GM12878 (cell line): Measurements from ENCODE around the gene LRRC57. TPM values are rescaled to one million over a fixed set of nuclear protein-coding genes. Genes with fewer than 3 reads are reported as not detected.

Experiments
- ATAC-seq: fragments of 200-7000 bp; cut with Tn5 transposase; 3 replicates; pipeline ENCODE4 v1.9.1; 2020; ENCODE audit warnings: mild to moderate bottlenecking, moderate library complexity
- BruUV-seq: library from RNA; stranded (reverse); fragments of 400-500 nt; replicated peaks from 2 replicates; lab custom pipeline; 2021; lab: Mats Ljungman, UMichigan
- CTCF ChIA-PET: fragments of 300-600 bp; sonication (Branson Sonifier 250); formaldehyde crosslinking; extraction: SDS; loops from one replicate; lab custom pipeline; 2021; ENCODE audit warnings: inconsistent platforms; lab: Yijun Ruan, JAX
- POLR2A ChIA-PET: fragments of 350-600 bp; formaldehyde crosslinking; extraction: SDS; loops from one replicate; lab custom pipeline; 2021; ENCODE audit warnings: inconsistent platforms; lab: Charles Lee
- RAD21 ChIA-PET: fragments of 300-600 bp; sonication (Branson Sonifier 250); formaldehyde crosslinking; loops from one replicate; lab custom pipeline; 2023; ENCODE audit warnings: antibody characterized with exemption; ENCODE audit not compliant: unreplicated experiment; lab: Charles Lee
- SMC1A ChIA-PET: fragments of 300-600 bp; sonication (Branson Sonifier 250); formaldehyde crosslinking; loops from one replicate; lab custom pipeline; 2023; ENCODE audit not compliant: unreplicated experiment, uncharacterized antibody; lab: Charles Lee
- DNase-seq: peaks from one replicate; pipeline ENCODE4 v3.0.0-alpha.2; 2011; ENCODE audit warnings: low read depth, low spot score
- FAIRE-seq: peaks from 3 replicates; lab custom pipeline; 2011; peaks lifted over from hg19 to GRCh38; lab: Jason Lieb, UNC
- H2AFZ ChIP-seq: 2 replicates; pipeline ENCODE4 v1.6.0; 2011; ENCODE audit warnings: low read depth, low read length, control low read depth; ENCODE audit not compliant: control insufficient read depth
- H3K27ac ChIP-seq: 2 replicates; pipeline ENCODE4 v1.5.1; 2011; ENCODE audit warnings: control low read depth; ENCODE audit not compliant: control insufficient read depth, insufficient read depth
- H3K27me3 ChIP-seq, 2 experiments: replicated peaks in 1 of 2; 2 replicates each; pipeline versions ENCODE4 v1.6.0 to v1.6.1; 2011; ENCODE audit warnings: low read length in 1 of 2; ENCODE audit not compliant: control insufficient read depth in 2 of 2, insufficient read depth in 2 of 2
- H3K36me3 ChIP-seq, 2 experiments: 2 replicates each; pipeline ENCODE4 v1.5.1; 2011; ENCODE audit warnings: low read length in 1 of 2; ENCODE audit not compliant: control insufficient read depth in 2 of 2, insufficient read depth in 2 of 2
- H3K4me1 ChIP-seq: 2 replicates; pipeline ENCODE4 v1.6.1; 2011; ENCODE audit warnings: mild to moderate bottlenecking, low read length, moderate library complexity, mixed read lengths; ENCODE audit not compliant: control insufficient read depth, insufficient read depth
- H3K4me2 ChIP-seq: 2 replicates; pipeline ENCODE4 v1.6.0; 2011; ENCODE audit warnings: control low read depth; ENCODE audit not compliant: control insufficient read depth, insufficient read depth
- H3K4me3 ChIP-seq: fragments of 200-600 bp; sonication (generic); 2 replicates; pipeline ENCODE4 v1.5.1; 2016
- H3K79me2 ChIP-seq: 2 replicates; pipeline ENCODE4 v1.6.0; 2011; ENCODE audit warnings: low read length; ENCODE audit not compliant: control insufficient read depth, insufficient read depth
- H3K9ac ChIP-seq: 2 replicates; pipeline ENCODE4 v1.8.0; 2011; ENCODE audit warnings: low read length, control low read depth, mixed read lengths; ENCODE audit not compliant: control insufficient read depth, insufficient read depth
- H3K9me3 ChIP-seq: replicated peaks from 3 replicates; pipeline ENCODE4 v1.5.1; 2011; ENCODE audit warnings: mild to moderate bottlenecking, low read length; ENCODE audit not compliant: control insufficient read depth, insufficient read depth
- H4K20me1 ChIP-seq: 2 replicates; pipeline ENCODE4 v1.6.0; 2011; ENCODE audit not compliant: control insufficient read depth, insufficient read depth
- JUND ChIP-seq: IDR thresholded peaks from 2 replicates; pipeline ENCODE4 v1.6.1; 2012; ENCODE audit warnings: low read depth, mild to moderate bottlenecking, low read length, improper control_type of control experiment, moderate library complexity
- NRF1 ChIP-seq: conservative IDR thresholded peaks from 2 replicates; pipeline ENCODE4 v1.6.1; 2011; ENCODE audit warnings: mild to moderate bottlenecking, low read depth, low read length, improper control_type of control experiment
- SUPT20H ChIP-seq: IDR thresholded peaks from 2 replicates; pipeline ENCODE4 v1.6.1; 2011; ENCODE audit warnings: low read depth, mild to moderate bottlenecking, low read length, moderate library complexity, borderline replicate concordance; ENCODE audit not compliant: control insufficient read depth
- TARDBP ChIP-seq: IDR thresholded peaks from 2 replicates; pipeline ENCODE4 v1.6.1; 2016; ENCODE audit warnings: borderline replicate concordance
- ZNF24 ChIP-seq: fragments of 450-650 bp; IDR thresholded peaks from 2 replicates; pipeline ENCODE4 v1.6.1; 2017; ENCODE audit warnings: antibody characterized with exemption, mild to moderate bottlenecking
- ZZZ3 ChIP-seq: IDR thresholded peaks from 2 replicates; pipeline ENCODE4 v1.6.1; 2011; ENCODE audit warnings: low read depth; ENCODE audit not compliant: control insufficient read depth, insufficient read length
- WGBS: methylation state at CpG from one replicate; pipeline ENCODE4 v1.1.6; 2016; ENCODE audit warnings: low lambda C conversion rate; ENCODE audit not compliant: insufficient replicate concordance, insufficient coverage; ENCODE audit errors: missing lambda C conversion rate; 5-methylcytosine and 5-hydroxymethylcytosine counted together
- in situ Hi-C: fragments of 300-500 bp; cut with MboI; formaldehyde crosslinking; loops from 9 replicates; pipeline ENCODE4 v1.14.3; 2018; ENCODE audit warnings: mixed read lengths
- intact Hi-C: fragments of 100-400 bp; cut with micrococcal nuclease; formaldehyde crosslinking; loops from one replicate; pipeline ENCODE4 v1.14.2; 2022; ENCODE audit not compliant: unreplicated experiment
- polyA plus RNA-seq, 11 experiments: library from polyadenylated mRNA; depleted of rRNA in 4 of 11; unstranded in 6 of 11; stranded (reverse) in 5 of 11; fragments of >200 nt; fragmentation: Nextera tagmentation in 4 of 11; fragmentation: Illumina TruSeq in 1 of 11; extraction: Ambion mirVana in 4 of 11; extraction: Trizol in 1 of 11; gene quantifications; 1 replicate in 1 of 11; 2 replicates in 10 of 11; pipeline versions ENCODE4 v1.2.1 to v1.2.3, GENCODE V29; 2011 to 2016; ENCODE audit warnings: inconsistent platforms in 2 of 11, missing spikeins in 2 of 11, low read depth in 1 of 11
- total RNA-seq, 4 experiments: library from RNA; depleted of rRNA in 3 of 4; stranded (reverse); fragments of >200 nt in 3 of 4; fragmentation: Illumina TruSeq in 1 of 4; extraction: Trizol in 1 of 4; gene quantifications; 2 replicates each; pipeline versions ENCODE4 v1.2.1 to v1.2.3, GENCODE V29; 2013 to 2021
- TF ChIP-seq, protein P1 (sequence below): fragments of 450-650 bp; IDR thresholded peaks from 2 replicates; pipeline ENCODE4 v1.6.1; 2016; ENCODE audit warnings: mild to moderate bottlenecking
- TF ChIP-seq, protein P2 (sequence below): fragments of 450-650 bp; formaldehyde crosslinking; IDR thresholded peaks from 2 replicates; pipeline ENCODE4 v1.4.0; 2022; ENCODE audit warnings: mild to moderate bottlenecking, moderate library complexity

LRRC57 gene
- total and polyA plus RNA-seq, 10 of the 15 experiments (the other 5 are each of a cell fraction or from before 2014, with no cell fraction given): 5.2 to 15.7 (median 9.6) TPM

DNA sequence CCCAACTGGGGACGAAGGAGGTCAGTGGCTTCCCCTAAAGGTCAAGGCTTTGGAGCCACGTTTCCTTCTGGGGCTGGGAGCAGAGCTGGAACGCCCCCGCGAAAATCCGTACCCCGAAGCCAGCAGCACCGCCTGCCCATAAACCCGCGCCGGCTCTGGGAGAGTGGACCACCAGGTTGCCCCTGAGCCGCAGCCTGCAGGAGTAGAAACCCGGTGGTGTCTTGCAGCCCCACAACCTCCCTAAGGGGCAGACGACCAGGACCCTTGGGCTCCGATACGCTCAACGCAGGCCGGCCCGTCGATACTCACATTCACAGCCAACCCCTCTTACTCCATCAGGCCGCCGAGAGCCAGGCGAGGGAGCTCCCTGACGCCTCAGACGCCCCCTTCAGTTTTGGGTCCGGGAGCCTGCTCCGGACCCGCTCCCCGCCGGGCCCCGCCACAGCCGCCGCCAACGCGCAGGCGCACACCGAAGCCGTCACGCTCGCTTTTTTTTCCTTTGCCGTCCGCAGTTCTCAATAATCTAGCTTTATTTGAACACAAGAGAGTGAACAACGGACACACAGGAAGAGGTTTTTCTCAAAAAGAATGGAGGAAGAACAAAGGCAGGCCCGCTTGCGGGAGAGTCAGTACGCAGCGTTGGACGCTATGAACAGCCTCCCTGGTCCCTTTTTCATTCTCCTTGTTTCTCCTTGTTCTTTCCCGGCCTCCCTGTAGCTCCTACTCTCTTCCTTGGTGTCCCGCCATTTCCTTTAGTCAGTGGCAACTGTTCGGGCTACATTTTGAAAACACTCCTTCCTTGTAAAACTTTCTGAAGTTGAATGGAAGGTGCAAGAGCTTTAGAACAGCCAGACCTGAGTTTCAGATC is 57.7 kb downstream of the LRRC57 start, which contains the start of gene ZNF106 (continued):
- TF ChIP-seq, protein P1, sequence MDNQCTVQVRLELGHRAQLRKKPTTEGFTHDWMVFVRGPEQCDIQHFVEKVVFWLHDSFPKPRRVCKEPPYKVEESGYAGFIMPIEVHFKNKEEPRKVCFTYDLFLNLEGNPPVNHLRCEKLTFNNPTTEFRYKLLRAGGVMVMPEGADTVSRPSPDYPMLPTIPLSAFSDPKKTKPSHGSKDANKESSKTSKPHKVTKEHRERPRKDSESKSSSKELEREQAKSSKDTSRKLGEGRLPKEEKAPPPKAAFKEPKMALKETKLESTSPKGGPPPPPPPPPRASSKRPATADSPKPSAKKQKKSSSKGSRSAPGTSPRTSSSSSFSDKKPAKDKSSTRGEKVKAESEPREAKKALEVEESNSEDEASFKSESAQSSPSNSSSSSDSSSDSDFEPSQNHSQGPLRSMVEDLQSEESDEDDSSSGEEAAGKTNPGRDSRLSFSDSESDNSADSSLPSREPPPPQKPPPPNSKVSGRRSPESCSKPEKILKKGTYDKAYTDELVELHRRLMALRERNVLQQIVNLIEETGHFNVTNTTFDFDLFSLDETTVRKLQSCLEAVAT: peak; percentile 61; the same call in 1 of the 2 replicates
- TF ChIP-seq TARDBP: peak; percentile 97
- no peak for TF ChIP-seq ZZZ3
- TF ChIP-seq, all 136 proteins: peak for 64

DNA sequence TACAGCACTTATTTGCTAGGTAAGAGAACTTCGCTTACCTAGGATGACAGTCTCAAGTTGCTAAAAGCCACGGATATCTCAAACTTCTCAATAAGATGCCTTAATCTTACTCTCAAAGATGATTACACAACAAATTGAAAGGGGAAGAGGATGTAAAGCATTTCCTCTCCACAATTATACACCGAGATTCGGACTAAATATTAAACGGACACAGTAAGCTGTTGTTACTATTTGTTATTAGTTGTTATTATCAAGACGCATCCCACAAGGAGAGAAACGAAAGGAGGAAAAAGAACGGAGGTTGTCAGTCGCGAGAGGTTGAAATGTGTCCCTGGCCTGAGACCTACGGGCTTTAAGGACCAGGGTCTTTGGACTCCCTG is 58.3 kb downstream of the LRRC57 start:
- POLR2A ChIA-PET: interaction anchor here (0.6 to 2.8 kb wide), 10 partner anchors 10 to 217 kb away, joined by 3 to 23 read pairs (median 5); partner anchors contain the start of genes GANC, HAUS2, LRRC57 and STARD9
- peaks cover 12% of the 10 kb centered on the region for H3K4me1 ChIP-seq
- H3K79me2 ChIP-seq: peaks cover 42% of the 10 kb centered on the region
- WGBS: 0% methylated on average over 11 of the region's 11 CpGs
- no peak for DNase-seq
- H3K9me3 ChIP-seq: no peaks in the 10 kb centered on the region
- peak; percentile 13 for ATAC-seq
- no peaks in the 10 kb centered on the region for H3K36me3 ChIP-seq
- H4K20me1 ChIP-seq: no peaks in the 10 kb centered on the region
- RAD21 ChIA-PET: interaction anchor here (1.0 to 2.5 kb wide), 3 partner anchors 11 to 85 kb away, joined by 4 to 17 read pairs (median 5); partner anchors contain the start of gene STARD9
- peak overlapping the region; percentile 91 for H2AFZ ChIP-seq
- peak overlapping the region; percentile 89 for H3K4me2 ChIP-seq
- SMC1A ChIA-PET: interaction anchor here (1.2 to 3.0 kb wide), 9 partner anchors 9 to 162 kb away, joined by 3 to 14 read pairs (median 5); no protein-coding TSS in a partner anchor
- intact Hi-C loops: no loop called here
- in situ Hi-C loops: no loop called here
- peak overlapping the region; percentile 98 for H3K4me3 ChIP-seq
- H3K9ac ChIP-seq: peak overlapping the region; percentile 90
- FAIRE-seq: no peak
- TF ChIP-seq JUND: no peak
- no peak for TF ChIP-seq SUPT20H
- no peak for TF ChIP-seq NRF1
- TF ChIP-seq, protein P2, sequence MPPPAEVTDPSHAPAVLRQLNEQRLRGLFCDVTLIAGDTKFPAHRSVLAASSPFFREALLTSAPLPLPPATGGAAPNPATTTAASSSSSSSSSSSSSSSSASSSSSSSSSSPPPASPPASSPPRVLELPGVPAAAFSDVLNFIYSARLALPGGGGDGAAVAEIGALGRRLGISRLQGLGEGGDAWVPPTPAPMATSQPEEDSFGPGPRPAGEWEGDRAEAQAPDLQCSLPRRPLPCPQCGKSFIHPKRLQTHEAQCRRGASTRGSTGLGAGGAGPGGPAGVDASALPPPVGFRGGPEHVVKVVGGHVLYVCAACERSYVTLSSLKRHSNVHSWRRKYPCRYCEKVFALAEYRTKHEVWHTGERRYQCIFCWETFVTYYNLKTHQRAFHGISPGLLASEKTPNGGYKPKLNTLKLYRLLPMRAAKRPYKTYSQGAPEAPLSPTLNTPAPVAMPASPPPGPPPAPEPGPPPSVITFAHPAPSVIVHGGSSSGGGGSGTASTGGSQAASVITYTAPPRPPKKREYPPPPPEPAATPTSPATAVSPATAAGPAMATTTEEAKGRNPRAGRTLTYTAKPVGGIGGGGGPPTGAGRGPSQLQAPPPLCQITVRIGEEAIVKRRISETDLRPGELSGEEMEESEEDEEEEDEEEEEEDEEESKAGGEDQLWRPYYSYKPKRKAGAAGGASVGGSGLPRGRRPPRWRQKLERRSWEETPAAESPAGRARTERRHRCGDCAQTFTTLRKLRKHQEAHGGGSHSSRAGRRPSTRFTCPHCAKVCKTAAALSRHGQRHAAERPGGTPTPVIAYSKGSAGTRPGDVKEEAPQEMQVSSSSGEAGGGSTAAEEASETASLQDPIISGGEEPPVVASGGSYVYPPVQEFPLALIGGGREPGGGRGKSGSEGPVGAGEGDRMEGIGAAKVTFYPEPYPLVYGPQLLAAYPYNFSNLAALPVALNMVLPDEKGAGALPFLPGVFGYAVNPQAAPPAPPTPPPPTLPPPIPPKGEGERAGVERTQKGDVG (CRISPR knock-in tag): no peak
- no peak for TF ChIP-seq ZNF24
- CTCF ChIA-PET: interaction anchor here (0.7 to 1.0 kb wide), 3 partner anchors 23 to 116 kb away, joined by 3 to 4 read pairs (median 3); no protein-coding TSS in a partner anchor
- H3K27me3 ChIP-seq: no peaks in the 10 kb centered on the region
- BruUV-seq: TSS peak; percentile 73
- H3K27ac ChIP-seq: peak overlapping the region; percentile 98
